Jurkat, Clone E6-1 (cell line): ENCODE measurements around the gene PSME3IP1.
"Not testable (repeated sequence)": the region's sequence is repeated elsewhere in the genome, so short reads cannot be mapped to it uniquely, and the experiment has no call there.

Experiments used
- DNase-seq: peaks from one replicate; pipeline ENCODE4 v3.0.0-alpha.2; 2011; ENCODE audit warnings: low read depth, low spot score
- H3K4me3 ChIP-seq: 2 replicates; pipeline ENCODE4 v1.5.1; 2011; ENCODE audit warnings: mild to moderate bottlenecking, low read length, control low read depth, moderate library complexity

PSME3IP1 gene

DNA sequence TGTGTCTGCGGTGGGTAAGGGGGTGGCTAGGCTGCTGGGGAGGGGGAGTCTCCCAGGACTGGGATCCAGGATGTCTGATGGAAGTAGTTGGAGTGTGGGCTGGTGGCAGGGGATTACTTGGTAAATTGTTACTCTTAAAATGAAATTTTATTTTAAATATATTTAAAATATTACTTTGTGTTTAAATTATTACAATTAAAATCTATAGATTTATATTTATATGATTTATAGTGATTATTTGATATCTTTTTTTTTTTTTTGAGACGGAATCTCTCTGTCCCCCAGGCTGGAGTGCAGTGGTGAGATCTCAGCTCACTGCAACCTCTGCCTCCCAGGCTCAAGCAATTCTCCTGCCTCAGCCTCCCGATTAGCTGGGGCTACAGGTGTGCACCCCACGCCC, 74.9 kb downstream of the PSME3IP1 start:
- DNase-seq, result no peak

DNA sequence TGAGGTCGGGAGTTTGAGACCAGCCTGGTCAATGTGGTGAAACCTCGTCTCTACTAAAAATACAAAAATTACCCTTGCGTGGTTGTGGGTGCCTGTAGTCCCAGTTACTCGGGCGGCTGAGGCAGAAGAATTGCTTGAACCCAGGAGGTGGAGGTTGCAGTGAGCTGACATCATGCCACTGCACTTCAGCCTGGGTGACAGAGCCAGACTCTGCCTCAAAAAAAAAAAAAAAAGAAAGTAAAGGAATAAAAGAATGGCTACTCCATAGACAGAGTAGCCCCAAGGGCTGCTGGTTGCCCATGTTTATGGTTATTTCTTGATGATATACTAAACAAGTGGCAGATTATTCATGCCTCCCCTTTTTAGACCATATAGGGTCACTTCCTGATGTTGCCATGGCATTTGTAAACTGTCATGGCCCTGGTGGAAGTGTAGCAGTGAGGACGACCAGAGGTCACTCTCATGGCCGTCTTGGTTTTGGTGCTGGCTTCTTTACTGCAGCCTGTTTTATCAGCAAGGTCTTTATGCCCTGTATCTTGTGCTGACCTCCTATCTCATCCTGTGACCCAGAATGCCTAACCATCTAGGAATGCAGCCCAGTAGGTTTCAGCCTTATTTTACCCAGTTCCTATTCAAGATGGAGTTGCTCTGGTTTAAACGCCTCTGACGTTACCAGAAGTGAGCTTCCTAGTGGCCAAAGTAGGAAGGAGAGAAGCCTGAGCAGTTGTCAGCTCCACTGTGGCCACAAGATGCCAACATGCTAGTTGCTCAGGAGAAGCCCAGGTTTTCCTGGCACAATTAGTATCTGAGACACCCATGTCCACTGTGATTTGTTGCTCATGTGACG, 76.4 kb downstream of the PSME3IP1 start:
- H3K4me3 ChIP-seq, DNase-seq: not testable (repeated sequence)

More for the DNA sequence above, 74.9 kb downstream of the PSME3IP1 start:
- H3K4me3 ChIP-seq, result no peak overlapping the region

DNA sequence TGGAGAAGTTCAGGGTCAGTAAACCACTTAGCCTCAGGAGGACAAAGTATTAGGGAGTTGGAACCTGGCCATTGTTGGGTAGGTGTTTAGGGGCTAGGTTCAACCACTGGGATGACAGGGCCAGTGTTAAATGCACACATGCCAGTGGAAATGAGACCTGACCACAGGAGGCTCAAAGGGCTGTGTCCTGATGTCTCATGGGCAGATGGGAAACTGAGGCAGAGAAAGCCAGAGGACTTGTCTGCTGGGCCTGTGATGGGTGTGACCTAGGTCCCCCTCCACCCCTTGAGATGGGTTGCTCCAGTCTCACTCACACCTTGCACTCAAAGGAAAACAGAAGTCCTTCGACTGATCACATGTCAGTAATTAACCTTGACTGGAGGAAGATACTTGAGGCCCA, 77.4 kb downstream of the PSME3IP1 start:
- no peak overlapping the region for H3K4me3 ChIP-seq
- no peak for DNase-seq

DNA sequence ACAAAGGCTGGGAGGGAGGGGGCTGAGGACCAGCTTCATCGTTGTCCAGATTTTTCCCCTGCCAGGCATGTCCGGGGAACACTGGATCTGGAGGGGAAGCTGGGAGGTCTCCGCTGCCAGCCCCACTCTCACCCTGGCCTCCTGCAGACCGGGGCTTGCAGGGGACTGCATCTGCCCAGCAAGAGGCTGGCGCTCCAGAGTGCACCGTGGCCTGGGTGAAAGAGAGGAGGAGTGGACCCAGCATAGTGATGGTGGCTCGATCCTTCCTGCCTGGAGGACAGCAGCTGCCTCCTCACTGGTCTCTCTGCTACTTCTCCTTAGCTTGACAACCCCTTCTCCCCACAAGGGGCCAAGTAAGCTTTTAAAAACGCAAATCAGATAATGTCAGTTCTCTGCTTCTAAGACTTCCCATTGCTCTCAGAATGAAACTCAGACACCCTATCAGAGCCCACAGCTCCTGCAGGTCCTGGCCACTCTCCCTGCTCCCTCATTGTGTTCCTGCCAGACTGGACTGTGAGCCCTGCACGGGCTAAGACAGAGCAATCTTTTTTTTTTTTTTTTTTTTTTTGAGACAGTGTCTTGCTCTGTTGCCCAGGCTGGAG, 78.4 kb downstream of the PSME3IP1 start:
- no peak overlapping the region for H3K4me3 ChIP-seq
- no peak for DNase-seq

DNA sequence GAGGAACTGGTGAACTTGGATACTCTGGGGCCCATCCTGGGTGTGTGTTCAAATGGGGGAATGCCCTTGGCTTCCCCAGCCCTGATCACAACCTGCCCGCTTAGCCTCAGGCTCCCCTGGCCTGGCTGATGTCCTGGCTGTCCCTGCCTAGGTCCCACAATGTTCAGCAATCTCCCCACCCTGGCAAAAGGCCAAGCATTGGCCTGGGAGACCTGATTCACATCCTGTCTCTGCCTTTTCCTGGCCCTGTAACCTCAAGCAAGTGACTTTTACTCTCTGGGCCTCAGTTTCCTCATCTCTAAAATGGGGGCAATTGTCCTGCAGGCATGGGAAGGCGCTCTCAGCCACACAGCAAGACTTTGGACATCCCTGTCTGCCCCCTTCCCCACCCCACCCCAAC, 79.1 kb downstream of the PSME3IP1 start:
- no peak for DNase-seq
- no peak overlapping the region for H3K4me3 ChIP-seq

DNA sequence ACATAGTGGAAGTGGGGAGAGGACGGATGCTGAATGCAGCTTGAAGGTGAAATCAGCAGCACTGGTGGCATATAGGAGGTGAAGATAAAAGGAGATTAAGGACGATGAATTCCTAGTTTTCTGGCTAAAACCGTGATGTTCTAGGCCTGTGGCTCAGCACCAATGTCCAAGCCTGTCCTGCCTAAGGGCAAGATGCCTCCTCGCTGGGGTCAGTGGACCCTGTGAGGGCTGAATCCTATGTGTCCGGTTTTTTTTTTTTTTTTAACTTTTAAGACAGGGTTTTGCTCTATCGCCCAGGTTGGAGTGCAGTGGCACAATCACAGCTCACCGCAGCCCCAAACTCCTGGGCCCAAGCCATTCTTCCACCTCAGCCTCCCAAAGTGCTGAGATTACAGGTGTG, 80.7 kb downstream of the PSME3IP1 start:
- DNase-seq, result no peak
- H3K4me3 ChIP-seq, result no peak overlapping the region

DNA sequence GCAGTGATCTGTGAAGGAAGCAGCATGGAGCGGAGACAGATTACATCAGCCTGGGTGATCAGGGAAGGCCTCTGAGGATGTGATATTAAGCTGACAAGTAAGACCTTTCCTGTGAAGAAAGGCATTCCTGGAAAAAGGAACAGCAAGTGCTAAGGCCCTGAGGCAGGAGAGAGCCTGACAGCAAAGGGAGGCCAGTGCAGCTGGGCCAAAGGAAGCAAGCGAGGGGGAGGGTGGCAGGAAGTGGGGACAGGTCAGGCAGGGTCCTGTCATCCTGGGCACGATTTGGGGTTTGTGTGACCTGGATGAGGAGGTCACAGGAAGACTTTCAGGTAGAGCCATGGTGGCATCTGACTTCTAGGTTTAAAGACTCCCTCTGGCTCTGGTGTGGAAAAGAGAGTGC, 81.1 kb downstream of the PSME3IP1 start:
- DNase-seq, result no peak
- H3K4me3 ChIP-seq, result no peak overlapping the region

DNA sequence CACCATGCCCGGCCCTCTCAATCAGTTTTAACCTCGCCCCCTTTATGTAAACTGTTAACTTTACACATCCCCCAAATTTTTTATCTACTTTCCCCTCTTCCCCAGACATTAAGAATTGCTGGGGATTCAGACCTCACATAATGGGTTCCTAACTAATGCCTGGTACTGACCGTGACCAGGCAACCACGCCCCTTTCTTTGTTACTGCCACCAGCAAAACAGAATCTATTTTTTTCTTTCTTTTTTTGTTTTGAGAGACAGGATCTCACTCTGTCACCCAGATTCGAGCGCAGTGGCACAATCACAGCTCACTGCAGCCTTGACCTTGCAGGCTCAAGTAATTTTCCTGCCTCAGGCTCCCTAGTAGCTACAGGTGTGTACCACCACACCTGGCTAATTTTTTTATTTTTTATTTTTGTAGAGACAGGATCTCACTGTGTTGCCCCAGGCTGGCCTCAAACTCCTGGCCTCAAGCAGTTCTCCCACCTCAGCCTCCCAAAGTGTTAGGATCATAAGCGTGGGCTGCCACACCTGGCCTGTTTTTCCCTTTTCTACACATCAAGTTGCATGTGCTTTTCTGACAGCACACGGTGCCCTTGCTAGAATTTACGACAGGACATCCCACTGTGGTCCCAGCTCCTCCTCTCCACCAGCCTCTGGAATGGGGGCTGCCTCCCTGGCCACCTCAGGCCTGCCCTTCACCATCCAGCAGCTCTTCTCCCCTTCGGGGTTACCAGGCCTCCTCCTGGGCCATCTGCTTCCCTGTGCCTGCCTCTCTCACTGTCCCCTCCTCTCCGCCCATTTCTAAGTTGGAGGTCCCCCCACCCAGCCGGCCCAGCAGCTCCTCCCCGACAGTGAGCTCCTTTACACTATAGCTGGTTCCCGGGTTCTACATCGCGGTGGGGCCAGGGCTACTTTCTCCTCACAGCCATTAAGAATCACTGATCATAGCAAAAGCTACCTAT, 82.7 kb downstream of the PSME3IP1 start:
- DNase-seq, result no peak
- no peak overlapping the region for H3K4me3 ChIP-seq
